Fibroblast of the aortic adventitia (primary cell): Measurements from ENCODE around the gene POLR1B. TPM values are rescaled to one million over a fixed set of nuclear protein-coding genes. Genes with fewer than 3 reads are reported as not detected.
"Not testable (repeated sequence)": the region's sequence is repeated elsewhere in the genome, so short reads cannot be mapped to it uniquely, and the experiment has no call there.

ENCODE experiments used
- DNase-seq: peaks from one replicate; pipeline ENCODE4 v3.0.0-alpha.2; 2010; ENCODE audit warnings: low read depth
- H3K4me3 ChIP-seq: 2 replicates; pipeline ENCODE4 v1.5.1; 2011; ENCODE audit warnings: low read depth, mild to moderate bottlenecking, control low read depth, low read length, moderate library complexity
- CTCF ChIP-seq: IDR thresholded peaks from 2 replicates; pipeline ENCODE4 v1.5.1; 2011; ENCODE audit warnings: mild to moderate bottlenecking, low read length, control low read depth, inconsistent platforms; ENCODE audit not compliant: insufficient read depth
- total RNA-seq: library from RNA; depleted of rRNA; stranded (reverse); fragments of >200 nt; gene quantifications from 2 replicates; pipeline ENCODE4 v1.2.3, GENCODE V29; 2012; ENCODE audit warnings: low replicate concordance

Gene POLR1B
- total RNA-seq, 1 donor = 15.3 TPM

- no peak overlapping the region for H3K4me3 ChIP-seq
- no peak for DNase-seq
- no peak for TF ChIP-seq CTCF
These were observed 72.1 kb downstream of the POLR1B start for GRCh38 chr2:112614201-112614840.

- no peak for DNase-seq
- H3K4me3 ChIP-seq = no peak overlapping the region
These were observed 72.8 kb downstream of the POLR1B start for GRCh38 chr2:112615051-112615450.

GRCh38 chr2:112615798-112616197 is 73.5 kb downstream of the POLR1B start:
- not testable (repeated sequence) for DNase-seq, H3K4me3 ChIP-seq

More at GRCh38 chr2:112615051-112615450, 72.8 kb downstream of the POLR1B start:
- TF ChIP-seq CTCF = no peak

GRCh38 chr2:112618383-112618782 is 76.1 kb downstream of the POLR1B start:
- no peak for TF ChIP-seq CTCF
- no peak overlapping the region for H3K4me3 ChIP-seq
- no peak for DNase-seq

- TF ChIP-seq CTCF = no peak
- no peak overlapping the region for H3K4me3 ChIP-seq
- DNase-seq = peak; percentile 94
These were observed 79.7 kb downstream of the POLR1B start for GRCh38 chr2:112621790-112622527.

- DNase-seq = peak; percentile 99
- H3K4me3 ChIP-seq = no peak overlapping the region
- no peak for TF ChIP-seq CTCF
These were observed 80.2 kb downstream of the POLR1B start for GRCh38 chr2:112622528-112622849.

- H3K4me3 ChIP-seq = peak overlapping the region; percentile 35
- DNase-seq = peak; percentile 90
- no peak for TF ChIP-seq CTCF
These were observed 81.9 kb downstream of the POLR1B start for GRCh38 chr2:112623913-112624777.
